ENCODE measurements around the gene IMPDH1. TPM values are rescaled to one million over a fixed set of nuclear protein-coding genes. Genes with fewer than 3 reads are reported as not detected.

Gene IMPDH1
- total RNA-seq, 1 experiment from 2014 or later = 68.3 TPM

GRCh38 chr7:128379900-128380479 lies 29.8 kb downstream of the IMPDH1 start:
- no peak for DNase-seq (ENCODE audit: low read depth, low spot score)
- in situ Hi-C loops (cut with HindIII; ENCODE audit: low pct_unique_long_range_greater_than_20kb, low sequenced_read_pairs) = no loop called here

- no peak for DNase-seq (ENCODE audit: low read depth, low spot score)
- in situ Hi-C loops (cut with HindIII; ENCODE audit: low pct_unique_long_range_greater_than_20kb, low sequenced_read_pairs) = no loop called here
Observed at GRCh38 chr7:128378637-128379036, 31.1 kb downstream of the IMPDH1 start.

- in situ Hi-C loops (cut with HindIII; ENCODE audit: low pct_unique_long_range_greater_than_20kb, low sequenced_read_pairs) = no loop called here
- DNase-seq (ENCODE audit: low read depth, low spot score) = no peak
Observed at GRCh38 chr7:128376077-128376476, 33.7 kb downstream of the IMPDH1 start.

- no peak for DNase-seq (ENCODE audit: low read depth, low spot score)
- in situ Hi-C loops (cut with HindIII; ENCODE audit: low pct_unique_long_range_greater_than_20kb, low sequenced_read_pairs) = no loop called here
Observed at GRCh38 chr7:128374041-128374440, 35.7 kb downstream of the IMPDH1 start.

DNA sequence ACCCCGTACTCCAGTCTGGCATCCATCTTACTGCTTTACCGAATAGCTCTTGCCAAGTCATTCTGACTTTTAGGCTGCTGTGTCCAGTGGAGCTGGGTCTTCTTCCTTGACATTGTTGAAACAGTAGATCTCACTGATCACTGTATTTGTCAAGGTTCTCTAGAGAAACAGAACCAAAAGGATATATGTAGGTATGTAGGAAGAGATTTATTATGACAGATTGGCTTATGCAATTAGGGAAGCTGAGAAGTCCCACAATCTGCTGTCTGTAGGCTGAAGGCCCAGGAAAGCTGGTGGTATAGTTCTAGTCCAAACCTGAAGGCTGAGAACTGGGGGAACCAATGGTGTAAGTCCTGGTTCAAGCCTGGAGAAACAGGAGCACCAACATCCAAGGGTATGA lies 36.2 kb downstream of the IMPDH1 start:
- in situ Hi-C loops (cut with HindIII; ENCODE audit: low pct_unique_long_range_greater_than_20kb, low sequenced_read_pairs) = no loop called here

GRCh38 chr7:128370491-128370890 lies 39.3 kb downstream of the IMPDH1 start:
- in situ Hi-C loops (cut with HindIII; ENCODE audit: low pct_unique_long_range_greater_than_20kb, low sequenced_read_pairs) = no loop called here
- DNase-seq (ENCODE audit: low read depth, low spot score) = no peak

More for the DNA sequence above, 36.2 kb downstream of the IMPDH1 start:
- no peak for DNase-seq (ENCODE audit: low read depth, low spot score)

- in situ Hi-C loops (cut with HindIII; ENCODE audit: low pct_unique_long_range_greater_than_20kb, low sequenced_read_pairs) = no loop called here
- no peak for DNase-seq (ENCODE audit: low read depth, low spot score)
Observed at GRCh38 chr7:128366986-128367385, 42.8 kb downstream of the IMPDH1 start.

GRCh38 chr7:128366300-128366699 lies 43.5 kb downstream of the IMPDH1 start:
- in situ Hi-C loops (cut with HindIII; ENCODE audit: low pct_unique_long_range_greater_than_20kb, low sequenced_read_pairs) = no loop called here
- no peak for DNase-seq (ENCODE audit: low read depth, low spot score)

DNA sequence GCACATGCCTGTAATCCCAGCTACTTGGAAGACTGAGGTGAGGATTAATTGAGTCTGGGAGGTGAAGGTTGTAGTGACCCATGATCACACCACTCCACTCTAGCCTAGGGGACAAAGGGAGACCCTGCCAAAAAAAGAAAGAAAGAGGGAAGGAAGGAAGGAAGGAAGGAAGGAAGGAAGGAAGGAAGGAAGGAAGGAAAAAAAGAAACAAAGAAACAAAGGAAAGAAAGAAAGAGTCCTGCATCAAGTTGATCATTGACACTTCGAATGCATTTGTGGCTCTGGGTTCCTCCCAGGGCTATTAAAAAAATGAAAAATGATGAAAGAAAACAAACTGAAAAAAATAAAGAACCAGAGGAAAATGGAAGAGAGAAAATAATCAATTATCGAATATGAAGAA lies 44.4 kb downstream of the IMPDH1 start:
- DNase-seq (ENCODE audit: low read depth, low spot score) = no peak
- in situ Hi-C loops (cut with HindIII; ENCODE audit: low pct_unique_long_range_greater_than_20kb, low sequenced_read_pairs) = no loop called here

- DNase-seq (ENCODE audit: low read depth, low spot score) = no peak
- in situ Hi-C loops (cut with HindIII; ENCODE audit: low pct_unique_long_range_greater_than_20kb, low sequenced_read_pairs) = no loop called here
Observed at GRCh38 chr7:128364166-128364870, 45.5 kb downstream of the IMPDH1 start.

GRCh38 chr7:128363261-128363721 lies 46.5 kb downstream of the IMPDH1 start:
- no peak for DNase-seq (ENCODE audit: low read depth, low spot score)
- in situ Hi-C loops (cut with HindIII; ENCODE audit: low pct_unique_long_range_greater_than_20kb, low sequenced_read_pairs) = no loop called here

DNA sequence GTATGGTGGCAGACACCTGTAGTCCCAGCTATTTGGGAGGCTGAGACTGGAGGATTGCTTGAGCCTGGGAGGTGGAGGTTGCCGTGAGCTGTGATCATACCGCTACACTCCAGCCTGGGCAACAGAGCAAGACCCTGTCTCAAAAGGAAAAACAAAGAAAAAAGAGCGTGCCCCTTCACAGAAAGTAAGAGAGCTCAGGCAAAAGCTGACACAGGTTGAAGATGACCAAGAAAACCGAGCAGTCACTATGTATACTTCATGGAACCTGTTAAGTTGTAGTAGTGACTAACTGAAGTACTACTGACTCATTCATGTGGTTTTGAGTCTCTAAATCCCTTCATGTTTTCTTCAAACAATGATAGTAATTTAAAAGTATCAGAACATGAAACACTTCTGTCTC lies 47.1 kb downstream of the IMPDH1 start:
- in situ Hi-C loops (cut with HindIII; ENCODE audit: low pct_unique_long_range_greater_than_20kb, low sequenced_read_pairs) = no loop called here

GRCh38 chr7:128361411-128362379 lies 48.1 kb downstream of the IMPDH1 start, which contains the start of gene PRRT4:
PRRT4 (minus strand) TSS chr7:128361690.
- in situ Hi-C loops (cut with HindIII; ENCODE audit: low pct_unique_long_range_greater_than_20kb, low sequenced_read_pairs) = no loop called here
- DNase-seq (ENCODE audit: low read depth, low spot score) = no peak

More for the DNA sequence above, 47.1 kb downstream of the IMPDH1 start:
- no peak for DNase-seq (ENCODE audit: low read depth, low spot score)

DNA sequence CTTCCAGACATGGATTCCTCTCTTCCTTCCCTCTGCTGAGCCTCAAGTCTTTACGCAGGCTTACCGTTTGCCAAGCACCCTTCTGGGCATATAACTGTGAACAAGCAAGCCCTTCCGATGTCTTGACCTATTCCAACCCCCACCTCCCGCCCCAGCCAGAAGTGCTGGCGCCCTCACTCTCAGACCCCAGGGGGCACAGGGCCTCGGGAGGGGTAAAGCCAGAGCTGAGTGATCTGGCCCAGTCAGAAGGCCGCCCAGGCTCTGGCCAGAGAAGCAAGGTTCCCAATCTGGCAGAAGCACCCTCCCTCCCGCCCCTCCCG lies 49.5 kb downstream of the IMPDH1 start:
- in situ Hi-C loops (cut with HindIII; ENCODE audit: low pct_unique_long_range_greater_than_20kb, low sequenced_read_pairs) = no loop called here
- DNase-seq (ENCODE audit: low read depth, low spot score) = no peak

DNA sequence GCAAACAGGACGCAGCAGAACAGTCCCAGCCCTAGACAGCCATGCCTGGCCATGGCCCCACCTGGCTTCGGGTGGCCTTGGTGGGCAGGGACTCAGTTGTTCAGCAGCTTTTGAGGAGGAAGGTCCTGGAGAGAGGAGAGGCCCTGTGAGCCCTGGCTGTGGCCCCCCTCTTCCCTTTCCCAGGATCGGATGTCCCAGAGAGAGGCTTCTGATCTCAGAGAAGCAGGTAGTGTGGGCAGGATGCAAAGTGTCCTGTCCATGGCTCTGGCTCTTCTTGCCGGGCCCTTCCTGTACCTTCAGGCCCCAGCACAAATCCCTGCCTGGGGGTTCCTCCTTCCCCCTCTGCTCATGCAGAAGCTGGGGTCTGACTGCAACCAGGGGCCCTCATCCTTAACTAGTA lies 49.8 kb downstream of the IMPDH1 start:
- no peak for DNase-seq (ENCODE audit: low read depth, low spot score)
- in situ Hi-C loops (cut with HindIII; ENCODE audit: low pct_unique_long_range_greater_than_20kb, low sequenced_read_pairs) = no loop called here

DNA sequence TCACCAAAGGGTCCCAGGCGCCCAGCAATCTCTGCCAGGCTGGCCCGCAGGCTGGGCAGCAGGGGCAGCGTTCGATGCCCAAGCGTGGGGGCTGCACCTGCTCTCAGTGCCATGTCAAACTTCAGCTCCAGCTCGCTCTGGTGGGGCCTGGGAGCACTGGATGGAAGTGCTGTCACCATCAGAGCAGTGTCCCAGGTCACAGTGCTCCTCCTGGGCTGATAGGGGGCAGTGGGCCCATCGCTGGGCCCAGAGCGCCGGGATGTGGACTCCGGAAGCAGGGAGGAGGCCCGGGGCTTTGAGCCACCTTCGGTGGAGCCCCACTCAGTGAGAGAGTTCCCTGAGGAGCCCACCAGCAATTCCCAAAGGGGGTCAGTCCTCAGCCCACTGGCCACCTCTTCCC lies 50.4 kb downstream of the IMPDH1 start:
- DNase-seq (ENCODE audit: low read depth, low spot score) = no peak
- in situ Hi-C loops (cut with HindIII; ENCODE audit: low pct_unique_long_range_greater_than_20kb, low sequenced_read_pairs) = no loop called here

DNA sequence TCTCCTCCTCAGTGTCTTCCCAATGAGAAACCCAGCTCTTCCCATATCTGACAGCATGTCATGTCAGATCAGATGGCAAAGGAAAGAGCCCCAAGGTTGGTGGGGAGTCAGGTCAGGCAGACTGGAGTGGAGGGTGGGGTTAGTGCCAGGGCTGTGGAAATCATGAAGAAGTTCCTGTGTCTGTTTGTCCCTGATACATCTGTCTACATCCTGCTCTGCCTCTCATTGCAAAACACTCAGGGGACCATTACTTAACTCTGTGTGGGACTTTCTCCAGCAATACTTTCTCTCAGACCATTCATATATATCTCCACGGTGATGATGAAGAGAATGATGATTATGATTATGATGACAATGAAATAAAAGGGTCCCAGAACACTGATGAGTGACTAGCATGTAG lies 51.5 kb downstream of the IMPDH1 start:
- no peak for DNase-seq (ENCODE audit: low read depth, low spot score)
- in situ Hi-C loops (cut with HindIII; ENCODE audit: low pct_unique_long_range_greater_than_20kb, low sequenced_read_pairs) = no loop called here

- no peak for DNase-seq (ENCODE audit: low read depth, low spot score)
- in situ Hi-C loops (cut with HindIII; ENCODE audit: low pct_unique_long_range_greater_than_20kb, low sequenced_read_pairs) = no loop called here
Observed at GRCh38 chr7:128357217-128357613, 52.6 kb downstream of the IMPDH1 start.
